NT2/D1 (cell line): ENCODE results near the gene NRP1.

Experiments
- SUZ12 ChIP-seq: IDR thresholded peaks from 2 replicates; pipeline ENCODE4 v1.6.1; 2011; ENCODE audit not compliant: insufficient read length, insufficient read depth; ENCODE audit errors: extremely low read depth
- YY1 ChIP-seq: IDR thresholded peaks from 2 replicates; pipeline ENCODE4 v1.6.1; 2011; ENCODE audit not compliant: insufficient read length, insufficient read depth
- ZNF274 ChIP-seq: IDR thresholded peaks from 2 replicates; pipeline ENCODE4 v1.6.1; 2011; ENCODE audit warnings: mild to moderate bottlenecking, low read depth, low read length

- TF ChIP-seq YY1: no peak
- no peak for TF ChIP-seq ZNF274
- TF ChIP-seq SUZ12: no peak
These were observed 48.6 kb upstream of the NRP1 start for GRCh38 chr10:33382921-33383713.
